K562 treated with DMSO at 1 percent for 24 hours (cell line): ENCODE data around the gene SOS2. TPM values are rescaled to one million over a fixed set of nuclear protein-coding genes. Genes with fewer than 3 reads are reported as not detected.

Experiments used
- total RNA-seq: library from RNA; unstranded; fragments of 300-600 nt; gene quantifications from 2 replicates; pipeline ENCODE4 v1.2.3, GENCODE V29; 2022; ENCODE audit warnings: low read depth; ENCODE audit not compliant: insufficient read depth

Gene SOS2
- 6.4 and 7.8 TPM in 2 replicates for total RNA-seq

GRCh38 chr14:50231475-50232275 is at the start of gene SOS2:
Gene SOS2, minus strand, starts transcription at chr14:50231578. Its CDS starts 295 bp downstream, at chr14:50231283.

GRCh38 chr14:50116181-50116956 is 115.0 kb downstream of the SOS2 start, which contains the start of gene VCPKMT:
Gene VCPKMT, minus strand, starts transcription at chr14:50116572. Its CDS starts 20 bp downstream, at chr14:50116552.

Other genes with a start within 250 kb of the SOS2 start
- 2.2 and 3.2 TPM in 2 replicates for gene VCPKMT, start 115.0 kb downstream of the SOS2 start, total RNA-seq
- gene L2HGDH, start 80.7 kb upstream of the SOS2 start, total RNA-seq = 7.3 and 9.8 TPM in 2 replicates
- gene DMAC2L, start 80.7 kb upstream of the SOS2 start, total RNA-seq = 4.5 and 5.6 TPM in 2 replicates
- not detected in 2 replicates for gene CDKL1, start 165.3 kb upstream of the SOS2 start, total RNA-seq